Neural cell (in vitro differentiated cells): ENCODE data around the gene HLA-DMA.
"Not testable (repeated sequence)": the region's sequence is repeated elsewhere in the genome, so short reads cannot be mapped to it uniquely, and the experiment has no call there.

Experiments used
- EP300 ChIP-seq: fragments of 450-650 bp; conservative IDR thresholded peaks from 2 replicates; pipeline ENCODE4 v1.6.1; 2014; ENCODE audit warnings: antibody characterized with exemption, mild to moderate bottlenecking, moderate library complexity; ENCODE audit not compliant: poor library complexity, severe bottlenecking
- MXI1 ChIP-seq: fragments of 450-650 bp; conservative IDR thresholded peaks from 2 replicates; pipeline ENCODE4 v1.6.1; 2014; ENCODE audit warnings: antibody characterized with exemption, mild to moderate bottlenecking; ENCODE audit not compliant: poor library complexity, severe bottlenecking

- TF ChIP-seq MXI1, EP300: not testable (repeated sequence)
Measured at GRCh38 chr6:32942555-32943123, 10.3 kb downstream of the HLA-DMA start.
